Measurements from ENCODE around the gene TREX2. TPM values are rescaled to one million over a fixed set of nuclear protein-coding genes. Genes with fewer than 3 reads are reported as not detected.

The TREX2 gene
- total and polyA plus RNA-seq, 2 donors from 2014 or later, result 0.67 to 1.4 TPM

DNA sequence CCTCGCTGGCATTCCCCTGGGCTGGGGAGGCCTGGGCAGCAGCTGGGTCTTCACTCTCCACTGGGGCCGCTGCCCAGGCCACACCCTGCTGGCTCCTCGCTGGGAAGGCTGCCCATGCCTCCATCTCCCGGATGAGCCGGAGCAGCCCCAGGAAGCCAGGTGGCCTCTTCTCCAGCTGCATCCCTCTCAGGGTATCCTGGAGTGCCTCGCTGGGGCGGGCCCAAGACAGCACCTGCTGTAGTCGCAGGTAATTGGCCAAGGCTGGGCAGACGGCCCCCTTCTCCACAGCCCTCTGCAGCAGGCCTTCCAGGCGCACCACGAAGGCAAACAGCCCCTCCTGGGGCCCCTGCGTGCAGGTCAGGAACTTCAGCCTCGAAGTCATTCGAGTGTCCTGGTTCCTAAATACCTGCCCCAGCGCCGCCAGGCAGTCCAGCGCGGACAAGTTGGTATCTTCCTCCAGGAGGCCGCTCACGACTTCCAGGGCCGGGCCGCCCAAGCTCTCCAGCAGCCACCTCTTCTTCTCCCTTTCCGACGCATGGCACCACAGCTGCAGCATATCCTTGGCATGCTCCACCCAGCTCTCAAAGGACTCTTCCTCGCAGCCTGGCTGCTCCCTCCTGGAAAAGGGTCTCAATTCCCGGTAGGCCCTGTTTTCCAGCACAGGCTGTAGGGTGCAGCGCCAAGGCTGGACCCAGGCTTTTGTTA lies 48.4 kb downstream of the TREX2 start:
- Histone ChIP-seq H3K36me3 (ENCODE audit: control insufficient read depth in 2 of 3, insufficient read depth in 3 of 3, low read length in 3 of 3) (no peaks in the 10 kb centered on the region), H3K4me1 (ENCODE audit: control insufficient read depth in 2 of 3, insufficient read depth in 2 of 3, low read depth in 1 of 3, low read length in 3 of 3) (no peaks in the 10 kb centered on the region), H3K4me3 (ENCODE audit: low read length in 3 of 3) (no peak overlapping the region), H3K9ac (ENCODE audit: low read length in 3 of 3) (no peak overlapping the region), H3K9me3 (ENCODE audit: control insufficient read depth in 2 of 3, insufficient read depth in 1 of 3, low read length in 3 of 3) (no peaks in the 10 kb centered on the region), H3K27ac (ENCODE audit: low read depth in 2 of 2, low read length in 2 of 2) (no peak overlapping the region), H3K27me3 (ENCODE audit: control insufficient read depth, insufficient read depth, low read length) (no peaks in the 10 kb centered on the region)
- no peak for FAIRE-seq
- DNase-seq, result peak in 1 of 5 donors; percentile 56
- intact Hi-C loops (cut with DNase I), result no loop called here
- TF ChIP-seq, protein P1, sequence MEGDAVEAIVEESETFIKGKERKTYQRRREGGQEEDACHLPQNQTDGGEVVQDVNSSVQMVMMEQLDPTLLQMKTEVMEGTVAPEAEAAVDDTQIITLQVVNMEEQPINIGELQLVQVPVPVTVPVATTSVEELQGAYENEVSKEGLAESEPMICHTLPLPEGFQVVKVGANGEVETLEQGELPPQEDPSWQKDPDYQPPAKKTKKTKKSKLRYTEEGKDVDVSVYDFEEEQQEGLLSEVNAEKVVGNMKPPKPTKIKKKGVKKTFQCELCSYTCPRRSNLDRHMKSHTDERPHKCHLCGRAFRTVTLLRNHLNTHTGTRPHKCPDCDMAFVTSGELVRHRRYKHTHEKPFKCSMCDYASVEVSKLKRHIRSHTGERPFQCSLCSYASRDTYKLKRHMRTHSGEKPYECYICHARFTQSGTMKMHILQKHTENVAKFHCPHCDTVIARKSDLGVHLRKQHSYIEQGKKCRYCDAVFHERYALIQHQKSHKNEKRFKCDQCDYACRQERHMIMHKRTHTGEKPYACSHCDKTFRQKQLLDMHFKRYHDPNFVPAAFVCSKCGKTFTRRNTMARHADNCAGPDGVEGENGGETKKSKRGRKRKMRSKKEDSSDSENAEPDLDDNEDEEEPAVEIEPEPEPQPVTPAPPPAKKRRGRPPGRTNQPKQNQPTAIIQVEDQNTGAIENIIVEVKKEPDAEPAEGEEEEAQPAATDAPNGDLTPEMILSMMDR (IDR thresholded peaks at IDR 0.05; ENCODE audit: borderline replicate concordance, extremely low read depth, insufficient read depth), result no peak

DNA sequence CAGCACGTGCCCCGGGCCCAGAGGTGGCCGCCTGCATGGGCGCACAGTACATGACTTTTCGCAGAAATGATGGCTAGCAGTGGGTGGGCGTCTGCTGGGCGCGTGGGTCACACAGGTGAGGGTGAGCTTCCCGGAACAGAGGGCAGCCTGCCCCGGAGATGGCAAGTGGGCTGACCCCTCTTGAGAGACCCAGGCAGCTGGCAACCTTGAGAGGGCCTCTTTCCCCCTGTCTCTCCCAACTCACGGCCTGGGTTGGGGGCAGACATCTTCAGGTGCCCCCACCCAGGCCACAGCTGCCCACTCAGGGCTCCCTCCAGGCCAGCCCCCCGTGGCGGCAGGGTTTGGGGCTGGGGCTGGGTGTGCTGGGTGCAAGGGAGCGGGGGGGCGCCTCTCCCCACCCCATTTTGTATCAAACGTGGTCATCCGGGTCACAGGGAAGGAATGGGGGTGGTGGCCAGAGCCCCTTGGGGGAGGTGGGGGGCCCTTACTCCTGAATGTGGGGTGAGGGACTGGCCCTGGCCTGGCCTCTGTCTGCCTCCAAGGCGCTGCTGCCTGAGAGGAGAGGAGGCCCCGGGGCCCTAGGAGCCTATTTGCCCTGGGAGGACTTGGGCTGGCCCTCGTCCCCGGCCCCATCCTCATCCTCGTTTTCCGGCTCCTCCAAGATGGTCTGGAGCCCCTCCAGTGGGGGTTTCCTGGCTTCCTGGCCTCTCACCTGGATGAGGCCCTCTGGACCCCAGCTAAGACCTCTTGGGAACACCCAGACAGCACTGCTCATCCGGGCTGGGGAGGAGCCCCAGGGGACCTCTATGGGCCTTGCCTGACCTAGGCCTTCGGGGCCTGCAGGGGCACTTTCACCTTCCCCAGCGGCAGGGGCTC lies 49.3 kb downstream of the TREX2 start:
- Histone ChIP-seq H3K9ac (ENCODE audit: low read length in 3 of 3) (no peak overlapping the region), H3K27ac (ENCODE audit: low read depth in 2 of 2, low read length in 2 of 2) (no peak overlapping the region), H3K36me3 (ENCODE audit: control insufficient read depth in 2 of 3, insufficient read depth in 3 of 3, low read length in 3 of 3) (no peaks in the 10 kb centered on the region), H3K4me3 (ENCODE audit: low read length in 3 of 3) (no peak overlapping the region), H3K27me3 (ENCODE audit: control insufficient read depth, insufficient read depth, low read length) (no peaks in the 10 kb centered on the region), H3K4me1 (ENCODE audit: control insufficient read depth in 2 of 3, insufficient read depth in 2 of 3, low read depth in 1 of 3, low read length in 3 of 3) (no peaks in the 10 kb centered on the region), H3K9me3 (ENCODE audit: control insufficient read depth in 2 of 3, insufficient read depth in 1 of 3, low read length in 3 of 3) (peaks cover 0 to 2% (median 0%) of the 10 kb centered on the region in 3 donors)
- TF ChIP-seq, protein P1 (IDR thresholded peaks at IDR 0.05; ENCODE audit: borderline replicate concordance, extremely low read depth, insufficient read depth), result no peak
- intact Hi-C loops (cut with DNase I), result no loop called here
- FAIRE-seq, result no peak
- DNase-seq, result peak in 1 of 5 donors; percentile 61

- Histone ChIP-seq H3K27me3 (ENCODE audit: control insufficient read depth, insufficient read depth, low read length) (no peaks in the 10 kb centered on the region), H3K9me3 (ENCODE audit: control insufficient read depth in 2 of 3, insufficient read depth in 1 of 3, low read length in 3 of 3) (peaks cover 0 to 4% (median 0%) of the 10 kb centered on the region in 3 donors), H3K27ac (ENCODE audit: low read depth in 2 of 2, low read length in 2 of 2) (no peak overlapping the region), H3K36me3 (ENCODE audit: control insufficient read depth in 2 of 3, insufficient read depth in 3 of 3, low read length in 3 of 3) (no peaks in the 10 kb centered on the region), H3K9ac (ENCODE audit: low read length in 3 of 3) (no peak overlapping the region), H3K4me3 (ENCODE audit: low read length in 3 of 3) (no peak overlapping the region), H3K4me1 (ENCODE audit: control insufficient read depth in 2 of 3, insufficient read depth in 2 of 3, low read depth in 1 of 3, low read length in 3 of 3) (no peaks in the 10 kb centered on the region)
- no peak for FAIRE-seq
- intact Hi-C loops (cut with DNase I), result no loop called here
- TF ChIP-seq, protein P1 (IDR thresholded peaks at IDR 0.05; ENCODE audit: borderline replicate concordance, extremely low read depth, insufficient read depth), result no peak
- DNase-seq, result peak in 1 of 5 donors; percentile 39
These were observed 50.1 kb downstream of the TREX2 start for GRCh38 chrX:153395613-153396319.

Data from kidney (tissue), 14 donors.